Tibial artery (tissue), 4 donors: ENCODE results near the gene BSND.

Source experiments
- DNase-seq, 2 donors: peaks; one replicate each; pipeline ENCODE4 v3.0.0-alpha.2; 2019
- H3K27ac ChIP-seq, 2 donors: fragments of 200-600 bp; sonication (generic) in 1 of 2; 1 replicate in 1 of 2; 2 replicates in 1 of 2; pipeline ENCODE4 v1.5.1; 2018 to 2019; ENCODE audit warnings: mild to moderate bottlenecking in 1 of 2
- H3K27me3 ChIP-seq, 2 donors: fragments of 200-600 bp; sonication (generic) in 1 of 2; one replicate each; pipeline versions ENCODE4 v1.5.1 to v1.6.0; 2016 to 2019
- H3K36me3 ChIP-seq, 3 donors: fragments of 200-600 bp; sonication (generic) in 2 of 3; one replicate each; pipeline ENCODE4 v1.5.1; 2016 to 2019; ENCODE audit warnings: mild to moderate bottlenecking in 2 of 3
- H3K4me1 ChIP-seq, 4 donors: fragments of 200-600 bp; sonication (generic) in 2 of 4; 1 replicate in 3 of 4; 2 replicates in 1 of 4; pipeline ENCODE4 v1.5.1; 2016 to 2019
- H3K4me3 ChIP-seq, 2 donors: fragments of 200-600 bp; sonication (generic) in 1 of 2; 1 replicate in 1 of 2; 2 replicates in 1 of 2; pipeline ENCODE4 v1.5.1; 2018 to 2019; ENCODE audit warnings: mild to moderate bottlenecking in 2 of 2
- H3K9me3 ChIP-seq, 3 donors: fragments of 200-600 bp; sonication (generic) in 1 of 3; one replicate each; pipeline ENCODE4 v1.5.1; 2016 to 2019
- intact Hi-C: fragments of 100-400 bp; cut with DNase I; formaldehyde crosslinking; loops from one replicate; pipeline ENCODE4 v1.15.0; 2023; ENCODE audit warnings: low total_unique reads
- TF ChIP-seq, protein P1 (sequence below), 2 experiments: fragments of 200-600 bp in 1 of 2; fragments of 450-650 bp in 1 of 2; IDR thresholded peaks; one replicate each; pipeline ENCODE4 v1.5.1; 2017 to 2019; ENCODE audit warnings: antibody characterized with exemption in 2 of 2, mild to moderate bottlenecking in 1 of 2, moderate library complexity in 1 of 2

BSND gene

GRCh38 chr1:54952950-54953718, 45.6 kb upstream of the BSND start:
- no peaks in the 10 kb centered on the region for H3K9me3 ChIP-seq
- H3K4me3 ChIP-seq: no peak overlapping the region
- H3K27me3 ChIP-seq: no peaks in the 10 kb centered on the region
- DNase-seq: no peak
- TF ChIP-seq, protein P1, sequence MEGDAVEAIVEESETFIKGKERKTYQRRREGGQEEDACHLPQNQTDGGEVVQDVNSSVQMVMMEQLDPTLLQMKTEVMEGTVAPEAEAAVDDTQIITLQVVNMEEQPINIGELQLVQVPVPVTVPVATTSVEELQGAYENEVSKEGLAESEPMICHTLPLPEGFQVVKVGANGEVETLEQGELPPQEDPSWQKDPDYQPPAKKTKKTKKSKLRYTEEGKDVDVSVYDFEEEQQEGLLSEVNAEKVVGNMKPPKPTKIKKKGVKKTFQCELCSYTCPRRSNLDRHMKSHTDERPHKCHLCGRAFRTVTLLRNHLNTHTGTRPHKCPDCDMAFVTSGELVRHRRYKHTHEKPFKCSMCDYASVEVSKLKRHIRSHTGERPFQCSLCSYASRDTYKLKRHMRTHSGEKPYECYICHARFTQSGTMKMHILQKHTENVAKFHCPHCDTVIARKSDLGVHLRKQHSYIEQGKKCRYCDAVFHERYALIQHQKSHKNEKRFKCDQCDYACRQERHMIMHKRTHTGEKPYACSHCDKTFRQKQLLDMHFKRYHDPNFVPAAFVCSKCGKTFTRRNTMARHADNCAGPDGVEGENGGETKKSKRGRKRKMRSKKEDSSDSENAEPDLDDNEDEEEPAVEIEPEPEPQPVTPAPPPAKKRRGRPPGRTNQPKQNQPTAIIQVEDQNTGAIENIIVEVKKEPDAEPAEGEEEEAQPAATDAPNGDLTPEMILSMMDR (IDR thresholded peaks at IDR 0.05): no peak
- H3K4me1 ChIP-seq: peaks cover 0 to 29% (median 16%) of the 10 kb centered on the region in 4 donors
- no peak overlapping the region for H3K27ac ChIP-seq
- no peaks in the 10 kb centered on the region for H3K36me3 ChIP-seq
- intact Hi-C loops: no loop called here

GRCh38 chr1:54953846-54954245, 44.9 kb upstream of the BSND start:
- TF ChIP-seq, protein P1 (IDR thresholded peaks at IDR 0.05): no peak
- H3K4me1 ChIP-seq: peaks cover 0 to 29% (median 16%) of the 10 kb centered on the region in 4 donors
- DNase-seq: no peak
- no peaks in the 10 kb centered on the region for H3K36me3 ChIP-seq
- H3K27me3 ChIP-seq: no peaks in the 10 kb centered on the region
- no peak overlapping the region for H3K4me3 ChIP-seq
- no peaks in the 10 kb centered on the region for H3K9me3 ChIP-seq
- intact Hi-C loops: no loop called here
- no peak overlapping the region for H3K27ac ChIP-seq

DNA sequence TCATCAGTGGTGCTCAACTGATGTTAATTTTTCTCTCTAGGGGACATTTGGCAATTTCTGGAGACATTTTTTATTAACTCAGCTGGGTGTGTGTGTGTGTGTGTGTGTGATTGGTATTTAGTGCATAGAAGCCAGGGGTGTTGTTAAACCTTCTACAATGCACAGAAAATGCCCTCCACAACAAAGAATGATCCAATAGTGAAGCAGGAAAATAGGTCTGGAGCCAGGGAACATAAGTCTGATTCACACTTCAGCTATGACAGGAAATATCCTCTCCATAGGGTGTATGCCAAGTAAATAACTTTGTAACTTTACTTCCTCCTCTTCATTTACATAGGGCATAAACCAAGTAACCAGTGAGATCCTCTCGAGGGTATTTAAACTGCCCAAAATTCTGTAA, 43.4 kb upstream of the BSND start:
- H3K36me3 ChIP-seq: no peaks in the 10 kb centered on the region
- intact Hi-C loops: no loop called here
- H3K4me1 ChIP-seq: peaks cover 0 to 24% (median 12%) of the 10 kb centered on the region in 4 donors
- H3K4me3 ChIP-seq: no peak overlapping the region
- no peaks in the 10 kb centered on the region for H3K27me3 ChIP-seq
- no peak for DNase-seq
- TF ChIP-seq, protein P1 (IDR thresholded peaks at IDR 0.05): no peak
- no peaks in the 10 kb centered on the region for H3K9me3 ChIP-seq
- H3K27ac ChIP-seq: peak overlapping the region; percentile 35 to 53

DNA sequence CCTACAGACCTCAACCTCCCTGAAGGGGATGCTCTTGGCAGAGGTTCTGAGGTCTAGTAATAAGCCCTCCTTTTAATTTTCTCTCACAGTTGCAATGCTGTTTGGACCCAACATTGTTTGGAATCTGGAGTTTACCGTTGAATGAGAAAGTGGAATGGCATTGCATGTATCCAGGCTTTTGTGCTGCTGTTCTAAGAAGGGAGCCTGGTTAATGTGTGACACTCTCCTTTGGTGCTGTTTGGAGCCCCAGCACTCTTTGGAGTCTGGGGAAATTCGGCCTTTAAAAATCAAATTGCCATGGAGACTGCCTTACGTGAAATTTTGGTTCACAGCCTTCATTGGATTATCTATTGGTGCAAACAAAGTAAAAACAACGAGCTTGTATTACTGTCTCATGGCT, 42.0 kb upstream of the BSND start:
- no peaks in the 10 kb centered on the region for H3K36me3 ChIP-seq
- no peak overlapping the region for H3K27ac ChIP-seq
- TF ChIP-seq, protein P1 (IDR thresholded peaks at IDR 0.05): no peak
- no peaks in the 10 kb centered on the region for H3K27me3 ChIP-seq
- no peak for DNase-seq
- H3K9me3 ChIP-seq: no peaks in the 10 kb centered on the region
- intact Hi-C loops: no loop called here
- H3K4me1 ChIP-seq: peaks cover 0 to 17% (median 3%) of the 10 kb centered on the region in 4 donors
- H3K4me3 ChIP-seq: no peak overlapping the region

DNA sequence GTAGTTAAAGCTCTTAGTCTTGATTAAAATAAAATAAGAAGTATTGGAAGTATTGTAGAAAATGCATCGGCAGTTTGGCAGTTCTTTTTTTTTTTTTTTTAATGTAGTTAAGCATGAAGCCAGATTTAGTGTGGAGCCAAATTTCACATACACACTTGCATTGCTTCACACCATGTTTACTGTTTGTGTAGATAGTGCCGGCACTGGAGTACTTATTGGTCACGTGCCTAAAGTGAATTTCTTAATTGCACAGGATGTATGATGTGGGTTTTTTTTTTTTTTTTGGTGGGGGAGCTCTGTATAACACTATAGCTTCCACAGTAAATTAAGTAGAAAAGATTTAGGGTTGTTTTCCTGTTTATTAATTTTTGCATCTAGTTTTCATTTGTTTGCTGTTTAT, 39.5 kb upstream of the BSND start:
- Histone ChIP-seq H3K4me1 (peaks cover 0 to 17% (median 3%) of the 10 kb centered on the region in 4 donors), H3K27me3 (no peaks in the 10 kb centered on the region), H3K36me3 (no peaks in the 10 kb centered on the region), H3K9me3 (no peaks in the 10 kb centered on the region), H3K27ac (no peak overlapping the region), H3K4me3 (no peak overlapping the region)
- no peak for DNase-seq
- TF ChIP-seq, protein P1 (IDR thresholded peaks at IDR 0.05): no peak
- intact Hi-C loops: no loop called here
